ENCODE data around the gene RAD51B. TPM values are rescaled to one million over a fixed set of nuclear protein-coding genes. Genes with fewer than 3 reads are reported as not detected.
"Not testable (repeated sequence)": the region's sequence is repeated elsewhere in the genome, so short reads cannot be mapped to it uniquely, and the experiment has no call there.

The RAD51B gene
- total RNA-seq, 1 donor from 2014 or later, result 3.3 TPM

DNA sequence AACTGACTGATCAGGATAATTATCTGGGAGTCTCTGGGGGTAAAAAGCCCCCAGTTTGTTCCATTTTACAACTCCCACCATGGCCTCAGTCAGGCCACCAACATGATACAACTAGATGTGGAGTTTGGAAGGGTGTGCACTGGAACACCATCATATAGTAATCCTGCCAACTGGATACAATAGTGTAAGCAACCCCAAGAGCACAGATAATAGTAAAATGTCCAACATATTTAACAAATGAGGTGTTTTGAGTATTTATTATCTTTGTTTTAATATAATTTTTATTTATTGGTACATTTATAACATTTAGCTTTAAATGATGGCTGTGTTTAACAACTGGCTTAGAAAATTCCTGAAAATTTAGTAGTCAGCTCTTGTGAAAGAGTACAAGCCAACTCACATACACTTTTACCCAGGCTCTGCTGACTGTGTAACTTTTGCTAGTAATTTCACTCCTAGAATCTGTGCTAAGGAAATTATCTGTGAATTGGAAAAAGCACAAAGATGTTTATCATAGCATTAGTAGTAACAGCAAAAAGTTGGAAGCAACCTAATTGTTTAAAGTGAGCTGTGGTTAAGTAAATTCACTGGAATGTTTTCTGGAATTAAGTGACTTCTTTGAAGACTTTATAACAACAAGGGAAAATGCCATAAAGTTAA lies 196.8 kb downstream of the RAD51B start:
- no peak for DNase-seq (ENCODE audit: low spot score)
- ATAC-seq, result peak; percentile 41

DNA sequence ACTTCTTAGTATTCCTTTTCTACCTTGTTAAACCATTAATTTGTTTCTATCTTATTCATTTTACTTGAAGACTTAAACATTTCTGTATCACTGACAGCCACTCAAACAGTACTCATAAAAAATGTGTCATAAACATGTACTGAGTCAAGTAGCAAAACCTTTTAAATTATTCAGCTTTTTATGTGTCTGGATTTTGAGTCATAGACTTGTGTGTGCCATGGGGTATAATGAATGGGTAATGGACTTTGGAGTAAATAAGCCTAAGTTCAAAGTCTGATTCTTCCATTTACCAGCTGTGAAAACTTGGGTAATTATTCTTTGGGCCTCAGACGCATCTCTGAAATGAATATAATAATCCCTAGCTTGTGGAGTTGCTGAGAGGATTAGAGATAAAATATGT lies 199.0 kb downstream of the RAD51B start:
- peak; percentile 76 for ATAC-seq
- no peak for DNase-seq (ENCODE audit: low spot score)

DNA sequence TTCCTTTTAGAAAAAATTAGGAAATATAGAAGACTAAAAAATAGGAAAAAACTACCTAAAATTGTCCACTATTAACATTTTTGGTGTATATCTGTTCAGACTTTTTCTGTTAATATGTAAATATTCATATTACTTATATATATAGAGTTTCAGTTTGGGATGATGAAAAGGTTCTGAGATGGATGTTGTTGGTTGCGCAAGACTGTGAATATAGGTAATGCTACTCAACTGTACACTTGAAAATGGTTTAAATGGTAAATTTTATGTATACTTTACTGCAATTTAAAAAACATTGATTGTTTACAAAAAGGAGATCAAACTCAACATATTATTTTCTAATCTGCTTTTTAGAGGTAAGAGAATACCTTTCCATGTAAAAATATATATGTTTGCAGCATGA lies 200.9 kb downstream of the RAD51B start:
- DNase-seq (ENCODE audit: low spot score), result no peak
- ATAC-seq, result no peak

DNA sequence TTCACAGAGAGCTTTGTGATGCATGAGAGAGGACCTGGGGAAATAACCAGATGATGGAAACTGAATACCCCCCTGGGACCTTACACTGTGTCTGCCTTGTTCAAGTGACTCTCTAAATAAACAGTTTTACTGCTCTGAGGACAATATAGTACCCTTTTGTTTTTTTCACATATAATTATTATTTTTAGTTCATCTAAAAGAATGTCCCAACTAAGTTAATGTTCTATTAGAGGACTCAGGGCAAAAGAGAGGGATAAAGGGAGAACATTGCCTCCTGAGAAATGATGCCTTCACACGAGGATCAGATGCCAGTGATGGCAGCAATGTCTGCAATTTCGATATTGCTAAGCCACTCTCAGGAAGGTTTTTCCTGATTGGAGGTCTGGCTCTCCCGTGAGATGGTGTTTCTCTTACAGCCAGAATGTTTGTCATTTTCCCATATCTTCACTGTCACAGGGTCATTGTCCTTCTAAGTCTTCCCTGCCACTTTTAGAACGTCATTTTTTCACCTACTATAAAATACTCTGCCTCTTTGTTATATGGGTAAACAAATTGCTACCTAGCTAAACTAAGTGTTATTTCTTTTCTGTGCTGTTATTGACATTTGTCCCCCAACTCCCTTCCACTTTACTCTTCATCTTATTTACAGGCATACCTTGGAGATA lies 201.6 kb downstream of the RAD51B start:
- DNase-seq (ENCODE audit: low spot score), result no peak
- no peak for ATAC-seq

DNA sequence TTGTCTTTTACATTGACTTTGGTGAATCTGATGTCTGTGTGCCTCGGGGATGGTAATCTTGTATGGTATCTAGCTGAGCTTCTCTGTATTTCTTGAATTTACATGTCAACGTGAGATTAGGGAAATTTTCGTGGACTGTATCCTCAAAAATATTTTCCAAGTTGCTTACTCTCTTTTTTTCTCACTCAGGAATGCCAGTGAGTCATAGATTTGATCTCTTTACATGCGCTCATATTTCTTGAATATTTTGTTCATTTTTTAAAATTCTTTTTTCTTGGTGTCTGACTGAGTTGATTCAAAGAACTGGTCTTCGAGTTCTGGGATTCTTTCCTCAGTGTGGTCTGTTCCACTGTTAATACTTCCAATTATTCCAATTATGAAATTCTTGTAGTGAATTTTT lies 207.7 kb downstream of the RAD51B start:
- ATAC-seq, result no peak
- no peak for DNase-seq (ENCODE audit: low spot score)

DNA sequence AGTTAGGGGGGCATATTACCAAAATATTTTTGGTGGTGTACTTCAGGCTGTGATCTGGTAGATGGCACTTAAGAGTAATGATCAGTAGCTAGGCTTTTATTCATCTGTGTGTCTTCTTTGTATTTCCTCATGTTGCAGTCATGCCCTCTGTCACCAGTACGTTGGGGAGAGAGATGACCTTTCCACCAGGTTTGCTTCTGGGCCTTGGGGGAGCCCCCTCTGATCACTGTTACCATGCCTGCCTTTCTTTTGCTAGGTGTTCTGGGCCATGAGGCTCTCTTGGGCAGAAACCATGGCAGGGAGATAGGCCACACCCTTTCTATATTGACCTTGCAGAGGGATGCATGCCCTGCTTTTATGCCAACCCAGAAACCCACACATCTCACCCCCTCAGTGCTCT lies 208.5 kb downstream of the RAD51B start:
- no peak for ATAC-seq
- no peak for DNase-seq (ENCODE audit: low spot score)

DNA sequence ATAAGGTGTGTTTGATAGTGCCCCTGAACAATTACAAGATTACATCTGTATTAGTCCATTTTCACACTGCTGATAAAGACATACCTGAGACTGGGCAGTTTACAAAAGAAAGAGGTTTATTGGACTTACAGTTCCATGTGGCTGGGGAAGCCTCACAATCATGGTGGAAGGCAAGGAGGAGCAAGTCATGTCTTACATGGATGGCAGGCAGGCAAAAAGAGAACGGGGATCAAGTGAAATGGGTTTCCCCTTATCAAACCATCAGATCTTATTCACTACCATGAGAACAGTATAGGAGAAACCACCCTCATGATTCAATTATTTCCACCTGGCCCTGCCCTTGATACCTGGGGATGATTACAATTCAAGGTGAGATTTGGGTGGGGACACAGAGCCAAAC lies 211.4 kb downstream of the RAD51B start:
- DNase-seq (ENCODE audit: low spot score); ATAC-seq: not testable (repeated sequence)

DNA sequence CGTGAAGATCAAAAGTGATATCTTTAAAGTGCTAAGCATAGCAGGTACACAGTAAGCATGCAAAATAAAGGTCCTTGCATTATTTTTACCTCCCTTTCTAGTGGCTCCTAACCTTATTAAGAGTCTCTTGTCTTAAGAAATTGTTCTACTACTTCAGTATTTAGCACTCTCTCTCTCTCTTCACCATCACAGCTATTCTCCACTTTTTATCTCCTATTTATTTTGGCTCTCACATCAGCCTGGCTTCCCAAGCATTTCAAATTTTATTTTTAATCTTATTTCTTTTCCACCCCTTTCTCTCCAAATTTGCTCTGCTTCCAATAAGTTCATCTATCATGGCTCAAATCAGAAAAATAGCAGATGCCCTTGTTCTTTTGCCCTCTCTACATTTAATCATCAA lies 212.6 kb downstream of the RAD51B start:
- ATAC-seq (no peak), DNase-seq (ENCODE audit: low spot score) (no peak)

DNA sequence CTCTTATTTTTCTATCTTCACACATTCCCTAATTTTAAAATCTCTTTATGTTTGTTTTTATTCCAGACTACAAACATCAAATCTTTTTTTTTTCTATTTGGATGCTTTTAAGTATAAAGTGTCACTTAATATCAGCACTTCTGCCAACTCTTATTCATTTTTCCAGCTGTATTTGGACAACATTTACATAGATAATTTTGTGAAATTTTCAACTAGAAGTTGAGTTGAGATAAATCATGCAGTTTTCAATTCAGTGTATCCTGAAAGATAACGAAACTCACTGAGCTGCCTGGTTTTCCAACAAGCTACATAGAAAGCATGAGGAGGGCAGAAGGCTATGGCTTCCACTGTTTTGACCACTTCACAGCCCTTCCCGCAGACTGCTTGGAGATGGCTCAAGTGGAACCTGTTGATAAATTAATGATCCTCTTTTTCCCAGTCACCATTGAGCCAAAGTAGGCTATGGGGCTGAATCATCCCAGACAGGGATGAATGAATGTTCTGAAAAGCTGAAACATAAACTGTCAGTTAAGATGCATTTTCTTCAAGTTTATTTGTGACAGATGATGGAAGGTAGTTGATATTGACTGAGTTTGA lies 213.9 kb downstream of the RAD51B start:
- no peak for ATAC-seq
- no peak for DNase-seq (ENCODE audit: low spot score)

DNA sequence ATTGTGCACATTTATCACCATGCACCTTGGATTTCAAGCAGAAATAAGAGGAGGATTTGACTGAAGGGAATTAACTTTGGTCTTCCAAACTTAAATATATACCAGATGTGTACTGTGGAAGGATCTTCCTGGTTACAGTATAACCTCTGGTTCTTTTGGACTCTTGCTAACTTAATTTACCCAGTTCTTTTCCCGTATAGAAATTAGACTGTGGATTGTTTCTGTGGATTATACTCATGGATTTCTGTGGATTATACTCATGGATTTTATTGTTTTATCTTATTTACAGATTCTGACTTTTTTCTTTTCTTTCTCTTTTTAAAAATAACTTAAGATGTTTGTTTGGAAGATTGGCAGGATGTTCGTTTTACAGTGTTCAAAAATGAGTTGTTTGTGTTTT lies 215.3 kb downstream of the RAD51B start:
- ATAC-seq, result no peak
- DNase-seq (ENCODE audit: low spot score), result no peak

DNA sequence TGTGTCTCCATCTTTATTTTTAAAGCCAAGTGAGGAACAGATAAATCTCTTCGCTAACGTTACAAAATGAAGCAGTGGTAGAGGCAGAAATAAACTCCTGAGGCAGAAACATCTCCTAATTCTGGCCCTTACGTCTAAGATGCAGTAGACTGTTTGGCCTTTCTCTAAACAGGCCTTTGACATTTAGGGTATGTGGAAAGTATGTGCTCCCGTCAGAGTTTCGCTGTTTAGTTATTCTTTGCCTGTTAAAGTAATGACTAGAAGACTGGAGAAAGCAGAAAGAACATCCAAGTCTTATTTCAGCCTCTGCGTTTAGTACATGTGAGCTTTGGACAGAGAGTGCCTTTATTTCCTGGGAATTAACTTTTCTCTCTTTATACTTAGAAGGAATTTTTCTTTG lies 216.6 kb downstream of the RAD51B start:
- ATAC-seq, result no peak
- DNase-seq (ENCODE audit: low spot score), result no peak

DNA sequence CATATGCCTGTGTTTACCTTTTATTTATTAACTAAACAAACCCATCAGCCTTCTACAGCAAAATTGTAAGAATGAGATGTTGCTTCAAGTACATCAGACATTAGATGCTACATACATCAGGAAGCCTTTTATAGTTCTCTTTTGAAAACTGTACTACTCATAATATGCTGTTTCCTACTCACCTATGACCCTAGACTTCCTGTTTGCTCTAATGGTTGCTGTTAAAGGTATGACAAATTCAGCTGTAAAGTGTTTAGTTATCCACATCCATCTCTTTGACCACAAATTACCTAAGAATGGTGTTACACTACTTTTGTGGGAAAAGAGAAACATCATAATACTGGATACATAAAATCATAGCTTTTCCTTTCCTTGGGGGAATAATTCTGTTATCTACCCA lies 220.0 kb downstream of the RAD51B start:
- ATAC-seq, result no peak

DNA sequence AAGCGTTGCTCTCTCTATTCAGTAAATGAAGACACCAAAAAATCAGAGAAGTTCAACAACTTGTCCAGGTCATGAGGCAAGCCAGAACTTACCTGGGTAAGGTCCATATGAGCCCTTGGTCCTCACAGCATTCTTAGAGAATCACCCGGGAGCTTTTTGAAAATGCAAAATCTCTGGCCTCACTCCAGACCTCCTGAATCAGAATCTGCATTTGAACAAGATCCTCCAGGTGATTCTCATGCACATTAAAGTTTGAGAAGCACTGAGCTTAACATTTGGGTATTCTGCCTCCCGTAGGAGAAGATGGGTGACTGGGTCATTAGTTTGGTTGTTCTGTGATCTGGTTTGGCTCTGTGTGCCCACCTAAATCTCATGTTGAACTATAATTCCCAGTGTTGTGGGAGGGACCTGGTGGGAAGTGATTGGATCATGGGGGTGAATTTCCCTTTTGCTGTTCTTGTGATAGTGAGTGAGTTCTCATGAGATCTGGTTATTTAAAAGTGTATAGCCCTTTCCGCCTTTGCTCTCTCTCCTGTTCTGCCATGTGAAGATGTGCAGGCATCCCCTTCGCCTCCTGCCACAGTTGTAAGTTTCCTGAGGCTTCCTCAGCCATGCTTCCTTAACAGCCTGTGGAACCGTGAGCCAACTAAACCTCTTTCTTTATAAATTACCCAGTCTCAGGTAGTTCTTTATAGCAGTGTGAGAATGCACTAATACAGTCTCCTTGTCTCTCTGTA lies 221.2 kb downstream of the RAD51B start:
- ATAC-seq (no peak), DNase-seq (ENCODE audit: low spot score) (no peak)

More for the DNA sequence above, 220.0 kb downstream of the RAD51B start:
- no peak for DNase-seq (ENCODE audit: low spot score)

DNA sequence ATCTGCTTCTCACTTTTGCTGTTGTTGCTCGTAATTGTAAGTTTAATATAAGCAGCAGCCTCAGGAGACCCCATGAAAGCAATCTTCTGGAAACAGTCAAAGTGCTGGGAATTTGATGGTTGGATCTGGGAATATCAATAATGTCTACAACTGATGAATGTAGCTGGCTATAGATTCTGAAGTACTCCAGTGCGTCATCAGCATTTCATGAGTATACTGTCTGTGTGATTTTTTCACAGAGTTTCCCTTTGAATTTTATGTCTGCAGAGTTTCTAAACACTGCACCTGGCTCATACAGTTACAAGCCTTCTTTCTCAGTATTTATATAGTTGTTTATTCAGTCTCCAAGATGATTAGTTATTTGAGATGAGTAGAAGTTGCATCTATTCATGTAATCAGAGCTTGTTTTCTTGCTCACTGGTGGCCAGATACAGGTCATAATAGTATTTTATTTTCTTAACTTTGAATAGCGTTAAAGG lies 222.3 kb downstream of the RAD51B start:
- no peak for ATAC-seq
- DNase-seq (ENCODE audit: low spot score), result no peak

DNA sequence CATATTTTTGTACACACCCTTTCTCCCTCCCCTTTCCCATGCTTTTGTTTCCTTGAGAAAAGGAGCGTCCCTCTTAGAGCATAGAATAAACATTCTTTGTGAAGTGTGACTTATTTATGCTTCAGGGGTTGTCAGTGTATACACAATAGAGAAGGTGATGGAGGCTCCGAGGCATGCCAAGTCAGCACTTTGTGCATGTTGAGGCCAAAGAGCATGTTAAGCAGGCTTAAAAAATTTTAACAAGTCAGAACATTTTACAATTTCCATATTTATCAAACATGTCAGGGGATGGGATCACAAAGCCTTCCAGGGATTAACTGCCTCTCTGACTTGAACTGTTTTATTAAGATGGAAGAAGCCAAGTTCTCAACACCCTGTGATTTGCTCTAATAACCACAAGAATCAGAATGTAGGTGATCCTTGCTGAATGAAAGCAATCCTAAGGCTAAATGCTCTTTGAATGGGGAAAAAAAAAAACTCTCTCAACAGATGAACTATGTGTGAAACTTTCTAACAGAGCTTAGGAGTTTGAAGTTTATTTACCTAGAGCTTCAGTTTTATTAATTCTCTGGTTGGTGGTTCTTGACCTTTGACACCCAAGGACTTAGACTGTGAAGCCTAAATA lies 223.1 kb downstream of the RAD51B start:
- ATAC-seq (no peak), DNase-seq (ENCODE audit: low spot score) (no peak)

DNA sequence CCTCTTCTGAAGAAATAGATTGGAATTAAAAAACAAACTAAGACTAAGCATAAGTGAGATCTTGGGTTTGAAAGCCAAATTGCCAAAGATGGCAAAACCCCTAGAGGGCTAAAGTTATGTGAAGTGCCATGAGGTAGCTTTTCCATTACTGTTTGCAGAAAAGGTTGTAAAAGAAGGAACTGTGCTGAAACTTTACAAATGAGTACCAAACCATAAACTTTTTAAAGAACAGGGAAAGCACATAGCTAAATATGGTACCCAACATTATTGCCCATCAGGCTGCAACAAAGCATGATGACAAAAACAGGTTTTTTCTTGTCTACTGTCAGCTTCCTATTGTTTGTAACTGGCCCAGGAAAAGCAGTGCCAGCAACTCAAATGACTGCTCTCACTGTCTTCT lies 224.2 kb downstream of the RAD51B start:
- DNase-seq (ENCODE audit: low spot score) (no peak), ATAC-seq (no peak)

DNA sequence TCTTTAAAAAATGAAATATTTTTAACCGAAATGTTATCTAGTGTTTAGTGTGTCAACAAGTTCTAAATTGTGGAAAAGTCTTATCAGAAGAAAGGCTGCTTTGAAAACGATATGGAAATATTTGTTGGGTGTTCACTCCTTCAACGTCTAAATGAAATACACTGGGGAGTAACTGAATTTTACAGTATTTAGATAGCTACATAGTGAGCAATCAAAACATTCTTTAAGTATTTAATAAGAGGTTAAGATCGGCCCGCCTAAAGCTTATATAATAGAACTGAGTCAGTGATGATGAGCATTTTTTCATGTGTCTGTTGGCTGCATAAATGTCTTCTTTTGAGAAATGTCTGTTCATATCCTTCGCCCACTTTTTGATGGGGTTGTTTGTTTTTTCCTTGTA lies 228.3 kb downstream of the RAD51B start:
- no peak for DNase-seq (ENCODE audit: low spot score)
- ATAC-seq, result no peak

DNA sequence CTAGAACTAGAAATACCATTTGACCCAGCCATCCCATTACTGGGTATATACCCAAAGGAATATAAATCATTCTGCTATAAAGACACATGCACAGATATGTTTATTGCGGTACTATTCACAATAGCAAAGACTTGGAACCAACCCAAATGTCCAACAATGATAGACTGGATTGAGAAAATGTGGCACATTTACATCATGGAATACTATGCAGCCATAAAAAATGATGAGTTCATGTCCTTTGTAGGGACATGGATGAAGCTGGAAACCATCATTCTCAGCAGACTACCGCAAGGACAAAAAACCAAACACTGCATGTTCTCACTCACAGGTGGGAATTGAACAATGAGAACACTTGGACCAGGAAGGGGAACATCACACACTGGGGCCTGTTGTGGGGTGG lies 229.2 kb downstream of the RAD51B start:
- not testable (repeated sequence) for ATAC-seq; DNase-seq (ENCODE audit: low spot score)

DNA sequence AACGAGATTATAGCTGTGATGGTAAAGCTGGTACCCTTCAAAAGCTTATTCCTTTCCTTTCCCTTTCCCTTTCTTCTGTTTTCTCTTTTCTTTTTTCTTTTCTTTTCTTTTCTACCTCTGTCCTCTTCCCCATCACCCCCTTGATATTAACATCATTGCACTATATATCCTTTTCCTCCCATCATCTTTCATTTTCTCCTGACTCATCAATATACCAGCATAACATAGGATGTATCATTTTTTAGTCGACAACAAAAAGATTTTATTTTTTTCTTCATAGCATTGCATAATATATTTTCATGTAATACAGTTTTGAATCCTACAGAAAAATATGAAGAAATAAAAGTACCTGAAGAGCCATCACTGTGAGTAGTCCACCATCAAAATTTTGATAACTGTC lies 230.6 kb downstream of the RAD51B start:
- ATAC-seq (no peak), DNase-seq (ENCODE audit: low spot score) (no peak)

DNA sequence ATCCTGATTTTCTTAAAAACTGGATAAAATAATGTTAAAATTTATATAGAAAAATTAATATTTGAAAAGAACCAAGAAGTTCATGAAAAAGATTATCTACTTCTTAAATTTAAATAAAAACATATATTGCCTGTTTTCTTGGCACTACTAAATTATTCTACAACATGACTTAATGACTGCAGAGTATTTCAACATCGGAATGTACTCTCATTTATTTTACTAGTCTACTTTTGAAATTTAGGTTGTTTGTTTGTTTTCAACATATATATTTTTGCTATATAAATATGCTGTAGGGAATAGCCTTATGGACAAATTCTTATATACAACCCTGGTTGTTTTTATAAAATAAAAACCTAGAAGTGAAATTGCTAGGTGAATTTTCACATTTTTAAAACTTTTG lies 231.6 kb downstream of the RAD51B start:
- no peak for ATAC-seq
- no peak for DNase-seq (ENCODE audit: low spot score)

DNA sequence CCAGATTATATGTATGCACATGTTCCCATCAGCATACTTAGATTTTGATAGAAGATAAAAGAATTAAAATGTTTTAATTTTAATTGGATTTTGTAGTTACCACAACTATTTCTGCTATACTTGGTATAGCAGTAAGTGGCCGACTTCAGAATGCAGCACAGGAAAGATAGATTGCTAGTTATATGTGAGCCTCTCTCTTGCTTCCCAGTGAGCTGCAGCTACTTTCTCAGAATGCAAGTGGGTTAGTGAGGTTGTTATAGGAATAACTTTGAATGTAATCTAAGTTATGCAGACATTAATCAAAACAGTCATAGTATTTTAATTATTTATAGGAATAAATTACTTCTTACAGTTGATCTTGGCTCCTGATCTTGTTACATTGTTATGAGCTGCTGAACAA lies 240.6 kb downstream of the RAD51B start:
- ATAC-seq (no peak), DNase-seq (ENCODE audit: low spot score) (no peak)

Measured in left lobe of liver (tissue), 2 donors.